Right kidney (tissue), 1 donor: Measurements from ENCODE around the gene TCFL5.

Experiments used
- DNase-seq: peaks from one replicate; pipeline ENCODE4 v3.0.0-alpha.2; 2016

The TCFL5 gene

GRCh38 chr20:62880147-62880934 is 18.7 kb upstream of the TCFL5 start:
- no peak for DNase-seq

- DNase-seq, result peak; percentile 65
Measured at GRCh38 chr20:62879275-62880146, 17.9 kb upstream of the TCFL5 start.

GRCh38 chr20:62878244-62879038 is 16.8 kb upstream of the TCFL5 start:
- no peak for DNase-seq

- peak; percentile 56 for DNase-seq
Measured at GRCh38 chr20:62876902-62877816, 15.5 kb upstream of the TCFL5 start.

GRCh38 chr20:62876501-62876901 is 14.9 kb upstream of the TCFL5 start:
- no peak for DNase-seq

GRCh38 chr20:62875419-62876361 is 14.1 kb upstream of the TCFL5 start:
- DNase-seq, result peak; percentile 59

- no peak for DNase-seq
Measured at GRCh38 chr20:62874964-62875344, 13.3 kb upstream of the TCFL5 start.

- DNase-seq, result peak; percentile 41
Measured at GRCh38 chr20:62873681-62874031, 12.0 kb upstream of the TCFL5 start.

GRCh38 chr20:62873280-62873679 is 11.7 kb upstream of the TCFL5 start:
- no peak for DNase-seq

GRCh38 chr20:62872862-62873261 is 11.2 kb upstream of the TCFL5 start:
- no peak for DNase-seq

- DNase-seq, result no peak
Measured at GRCh38 chr20:62872184-62872847, 10.7 kb upstream of the TCFL5 start.

GRCh38 chr20:62864207-62864606 is 2.6 kb upstream of the TCFL5 start:
- no peak for DNase-seq

GRCh38 chr20:62860924-62861691 is 514 bp downstream of the TCFL5 start:
- peak; percentile 74 for DNase-seq

GRCh38 chr20:62860391-62860923 is 1.2 kb downstream of the TCFL5 start:
- peak; percentile 53 for DNase-seq

GRCh38 chr20:62859721-62860120 is 1.9 kb downstream of the TCFL5 start:
- DNase-seq, result no peak

- DNase-seq, result no peak
Measured at GRCh38 chr20:62858058-62858830, 3.4 kb downstream of the TCFL5 start.

- DNase-seq, result no peak
Measured at GRCh38 chr20:62856931-62857619, 4.5 kb downstream of the TCFL5 start.
